NK-92 treated with Interleukin-12 subunit alpha and Interleukin-12 subunit beta, amount 100 ng/mL, for 24 hours (cell line): ENCODE results near the gene DPH1.
"Not testable (repeated sequence)": the region's sequence is repeated elsewhere in the genome, so short reads cannot be mapped to it uniquely, and the experiment has no call there.

Experiments
- DNase-seq: peaks from one replicate; lab custom pipeline; 2025; lab: John Stamatoyannopoulos, UW

The DPH1 gene

DNA sequence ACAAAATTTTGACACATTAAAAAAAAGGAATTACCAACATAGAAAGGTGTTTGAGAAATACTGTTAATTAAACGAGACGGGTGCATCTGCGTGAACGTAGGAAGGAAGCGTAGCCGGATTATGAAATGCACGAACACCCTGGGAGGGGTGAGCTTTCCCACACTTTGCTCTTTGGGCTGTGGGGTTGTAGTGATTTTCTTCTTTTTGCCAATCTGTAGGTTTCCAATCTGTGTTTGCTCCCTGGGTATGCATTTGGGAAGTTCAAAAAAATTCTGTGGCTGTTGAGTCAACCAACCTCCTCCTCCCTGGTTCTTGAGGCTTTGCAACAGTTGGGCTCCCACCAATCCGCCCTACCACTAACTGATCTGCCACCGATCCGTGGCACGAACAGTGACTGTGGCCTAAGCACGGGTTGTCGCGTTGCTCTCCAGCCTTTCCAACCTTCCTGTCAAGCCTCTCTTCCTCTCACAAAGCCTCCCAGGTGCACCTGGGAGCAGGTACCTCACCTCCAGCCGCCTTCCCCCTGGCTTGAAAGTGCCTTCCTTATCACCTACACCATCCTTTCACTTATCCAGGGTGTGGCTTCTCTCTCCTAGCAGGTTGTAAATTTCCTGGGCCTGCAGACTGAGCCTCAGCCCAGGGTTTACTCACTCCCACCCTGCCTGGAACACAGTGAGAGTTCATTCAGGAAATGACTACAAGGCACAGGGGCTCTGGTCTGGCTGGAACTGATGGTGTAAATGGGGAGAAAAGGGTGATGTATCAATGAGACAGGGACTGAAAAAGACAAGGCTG, 21.4 kb upstream of the DPH1 start:
- no peak for DNase-seq

GRCh38 chr17:2009737-2010136, 20.2 kb upstream of the DPH1 start:
- no peak for DNase-seq

DNA sequence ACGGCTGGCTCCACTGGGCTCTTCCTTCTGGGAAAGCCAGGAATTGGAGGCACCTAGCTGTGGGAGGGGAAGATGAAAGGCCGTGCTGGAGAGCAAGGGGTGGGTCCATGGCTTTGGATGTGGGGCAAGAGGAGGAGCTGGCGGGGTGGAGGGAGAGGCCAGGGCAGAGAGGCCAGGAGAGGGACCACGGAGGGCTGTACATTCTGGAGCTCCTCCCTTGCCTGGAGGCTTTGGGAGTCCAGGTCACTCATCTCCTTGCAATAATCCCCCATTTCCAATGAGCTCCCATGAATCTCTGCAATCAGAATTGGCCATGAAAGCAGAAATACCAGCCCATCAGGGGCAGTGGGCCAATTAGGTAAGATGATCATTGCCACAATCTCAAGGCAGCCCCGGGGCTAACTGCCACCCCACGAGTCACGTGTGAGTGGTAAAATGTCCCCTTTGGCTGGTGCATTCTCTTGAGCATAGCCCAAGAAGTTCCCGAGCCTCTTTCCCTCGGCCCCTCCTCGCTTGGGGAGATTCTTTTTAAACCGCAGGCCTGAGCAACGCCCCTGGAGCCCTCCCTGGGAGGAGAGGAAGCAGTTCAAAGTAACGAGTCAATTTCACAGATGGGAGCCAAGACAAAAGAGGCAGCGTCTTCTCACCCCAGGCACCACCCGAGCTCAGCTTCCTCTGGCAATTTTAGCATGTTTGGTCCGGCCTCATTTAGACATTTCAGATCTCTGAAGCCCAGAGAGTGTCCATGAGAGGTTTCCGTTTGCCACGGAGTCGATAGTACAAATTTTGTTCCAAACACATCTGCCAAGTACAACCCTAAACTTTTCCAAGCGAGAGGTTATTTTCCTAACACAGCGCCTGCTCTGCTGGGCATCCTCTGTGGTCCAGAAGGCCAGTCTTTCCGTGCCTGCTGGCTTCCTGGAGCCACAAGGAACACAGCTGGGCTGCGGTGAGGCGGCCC, 18.3 kb upstream of the DPH1 start:
- no peak for DNase-seq

GRCh38 chr17:2012499-2012898, 17.5 kb upstream of the DPH1 start:
- no peak for DNase-seq

DNA sequence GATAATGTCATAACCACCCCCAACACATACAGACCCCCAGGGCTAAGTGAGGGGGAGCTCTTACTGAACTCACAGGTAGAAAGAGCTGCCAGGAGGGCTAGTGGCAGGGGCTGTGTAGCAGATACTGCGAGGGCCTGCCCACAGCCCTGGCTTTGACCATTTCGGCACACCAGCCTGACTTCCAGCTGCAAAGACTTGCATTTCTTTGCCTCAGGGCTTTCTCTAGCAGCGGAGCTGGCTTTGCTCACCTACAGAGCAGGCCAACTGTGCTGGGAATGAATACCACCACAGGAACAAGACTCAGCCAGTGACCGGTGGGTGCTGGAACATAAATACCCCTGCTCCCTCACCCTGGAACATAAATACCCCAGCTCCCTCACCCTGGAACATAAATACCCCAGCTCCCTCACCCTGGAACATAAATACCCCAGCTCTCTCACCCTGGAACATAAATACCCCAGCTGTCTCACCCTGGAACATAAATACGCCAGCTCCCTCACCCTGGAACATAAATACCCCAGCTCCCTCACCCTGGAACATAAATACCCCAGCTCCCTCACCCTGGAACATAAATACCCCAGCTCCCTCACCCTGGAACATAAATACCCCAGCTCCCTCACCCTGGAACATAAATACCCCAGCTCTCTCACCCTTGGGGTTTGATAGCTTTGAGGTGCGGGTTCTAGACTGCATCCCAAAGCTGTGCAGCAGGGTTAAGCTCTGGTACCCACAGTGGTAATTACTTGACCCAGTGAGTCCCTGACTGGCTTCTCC, 16.5 kb upstream of the DPH1 start:
- DNase-seq, result not testable (repeated sequence)

DNA sequence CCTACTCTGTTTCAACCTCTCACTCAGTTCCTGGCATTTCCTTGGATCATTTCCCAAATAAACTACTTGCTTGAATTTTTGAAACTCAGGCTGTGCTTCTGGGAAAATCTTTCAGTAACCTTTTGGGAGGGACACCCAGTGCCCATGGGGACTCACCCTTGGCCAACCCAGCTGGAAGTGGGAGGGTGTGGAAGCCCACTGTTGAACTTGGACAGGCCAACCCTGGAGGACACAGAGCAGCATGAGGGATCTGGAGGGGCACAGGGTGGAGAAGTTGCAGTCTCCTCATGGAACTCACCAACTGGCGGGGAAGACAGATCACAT, 16.0 kb upstream of the DPH1 start:
- no peak for DNase-seq

DNA sequence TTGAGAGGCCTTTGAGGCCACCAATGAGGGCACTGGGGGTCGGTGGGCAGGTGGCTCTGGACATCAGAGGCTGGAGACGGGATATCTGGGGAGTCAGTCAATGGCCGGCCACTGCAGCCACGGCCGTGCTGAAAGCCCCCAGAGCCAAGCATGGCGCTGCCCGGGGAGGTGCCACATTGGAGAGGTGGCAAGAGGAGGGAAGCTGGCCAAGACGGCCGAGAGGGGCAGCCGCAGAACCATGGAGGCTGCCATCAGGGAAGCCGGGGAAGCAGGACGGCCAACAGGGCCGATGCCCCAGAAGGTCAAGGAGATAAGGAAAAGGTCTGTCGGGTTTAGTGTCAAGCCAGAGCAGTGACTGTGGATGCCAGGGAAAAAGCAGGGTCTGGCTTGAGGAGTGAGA, 14.6 kb upstream of the DPH1 start:
- no peak for DNase-seq

- no peak for DNase-seq
Observed at GRCh38 chr17:2016494-2016893, 13.5 kb upstream of the DPH1 start.

DNA sequence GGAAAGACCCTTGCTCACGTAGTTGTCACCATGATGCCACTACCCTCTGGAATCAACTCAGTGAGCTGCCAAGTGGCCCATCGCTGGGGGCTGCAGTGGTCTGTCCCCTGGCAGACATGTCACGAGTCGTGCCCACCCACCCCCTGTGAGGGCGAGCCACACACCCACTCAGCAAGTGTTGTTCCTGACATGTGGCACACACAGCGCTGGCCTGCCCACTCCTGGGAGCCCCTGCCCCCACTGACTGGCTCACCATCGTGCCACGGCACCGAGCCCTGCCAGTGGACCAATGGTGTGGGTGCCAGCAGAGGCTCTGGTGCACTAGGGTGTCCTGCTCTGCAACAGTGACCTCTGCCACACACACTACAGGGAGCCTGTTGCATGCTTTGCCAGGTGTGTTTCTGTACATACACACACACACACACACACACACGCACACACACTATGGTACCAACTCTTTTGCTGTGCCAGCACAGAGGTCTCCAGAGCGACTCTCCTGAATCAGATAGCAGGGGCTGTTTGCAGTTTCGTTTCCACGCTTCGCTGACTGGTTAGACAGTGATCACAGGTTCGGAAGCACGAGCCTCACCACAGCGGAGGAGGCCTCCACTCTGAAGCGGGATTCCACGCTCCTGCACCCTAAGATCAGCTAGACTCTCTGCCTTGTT, 12.5 kb upstream of the DPH1 start:
- no peak for DNase-seq

GRCh38 chr17:2018716-2019510, 11.0 kb upstream of the DPH1 start:
- DNase-seq, result no peak

DNA sequence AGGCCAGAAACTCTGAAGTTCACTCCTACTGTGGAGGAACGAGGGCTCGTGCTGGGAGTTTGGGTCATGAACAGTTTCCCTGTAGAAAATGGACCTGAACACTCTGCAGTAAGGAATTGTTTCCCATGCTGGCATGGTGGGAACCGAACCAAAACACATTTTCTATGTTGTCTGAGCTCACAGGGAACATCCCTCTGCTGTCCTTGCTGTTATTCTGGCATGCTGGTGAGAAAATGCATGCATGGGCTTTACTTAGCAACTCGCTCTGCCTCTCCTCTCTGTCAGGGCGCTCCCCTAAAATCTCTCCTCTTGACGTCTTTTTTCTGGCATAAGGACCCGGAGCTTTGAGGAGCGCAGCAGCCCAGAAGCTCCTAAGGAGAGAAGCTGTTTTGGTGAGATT, 10.2 kb upstream of the DPH1 start:
- no peak for DNase-seq

- DNase-seq, result no peak
Observed at GRCh38 chr17:2020721-2021120, 9.2 kb upstream of the DPH1 start.

- DNase-seq, result no peak
Observed at GRCh38 chr17:2022647-2023240, 7.2 kb upstream of the DPH1 start.

GRCh38 chr17:2023256-2023655, 6.7 kb upstream of the DPH1 start:
- no peak for DNase-seq

DNA sequence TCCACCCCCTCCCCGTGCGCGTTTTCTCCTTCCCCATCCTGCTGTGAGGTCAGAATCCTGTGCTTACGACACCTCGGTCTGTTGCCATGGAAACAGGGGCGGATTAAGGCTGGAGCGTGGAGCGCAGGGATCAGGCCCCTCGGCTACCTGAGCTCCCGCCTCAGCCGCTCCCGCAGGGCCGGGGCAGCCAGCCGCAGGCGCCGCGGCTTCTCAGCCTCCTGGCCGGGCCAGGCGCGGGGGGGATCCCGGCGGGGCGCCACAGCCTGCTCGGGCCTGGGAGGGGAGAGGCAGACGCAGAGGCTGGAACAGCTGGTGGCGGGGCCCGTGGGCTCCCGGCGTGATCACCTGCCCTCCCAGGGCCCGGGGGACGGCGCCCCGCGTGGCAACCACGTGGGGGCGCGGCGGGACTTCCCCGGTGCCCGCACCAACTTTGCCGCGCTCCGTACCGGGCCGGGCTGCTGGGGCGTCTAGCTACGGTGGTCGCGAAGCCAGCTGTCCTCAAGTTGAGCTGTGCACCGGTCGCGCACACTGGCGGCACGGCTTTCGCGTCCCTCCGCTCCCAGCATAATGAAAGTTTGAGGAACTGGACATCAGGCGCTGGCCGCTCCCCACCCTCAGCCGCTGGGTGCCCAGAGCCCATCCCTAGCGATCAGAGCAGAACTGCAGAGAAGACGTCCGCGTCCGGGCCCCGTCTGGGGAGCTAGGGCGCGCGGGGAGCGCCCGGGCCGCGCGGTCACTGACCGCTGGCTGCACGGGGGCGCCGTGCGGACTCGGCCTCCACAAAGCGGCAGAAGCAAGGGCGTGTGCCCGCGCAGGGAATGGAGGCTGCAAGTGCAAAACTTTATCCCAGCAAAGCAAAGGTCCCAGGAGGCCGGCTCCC, 6.0 kb upstream of the DPH1 start:
- DNase-seq, result no peak

DNA sequence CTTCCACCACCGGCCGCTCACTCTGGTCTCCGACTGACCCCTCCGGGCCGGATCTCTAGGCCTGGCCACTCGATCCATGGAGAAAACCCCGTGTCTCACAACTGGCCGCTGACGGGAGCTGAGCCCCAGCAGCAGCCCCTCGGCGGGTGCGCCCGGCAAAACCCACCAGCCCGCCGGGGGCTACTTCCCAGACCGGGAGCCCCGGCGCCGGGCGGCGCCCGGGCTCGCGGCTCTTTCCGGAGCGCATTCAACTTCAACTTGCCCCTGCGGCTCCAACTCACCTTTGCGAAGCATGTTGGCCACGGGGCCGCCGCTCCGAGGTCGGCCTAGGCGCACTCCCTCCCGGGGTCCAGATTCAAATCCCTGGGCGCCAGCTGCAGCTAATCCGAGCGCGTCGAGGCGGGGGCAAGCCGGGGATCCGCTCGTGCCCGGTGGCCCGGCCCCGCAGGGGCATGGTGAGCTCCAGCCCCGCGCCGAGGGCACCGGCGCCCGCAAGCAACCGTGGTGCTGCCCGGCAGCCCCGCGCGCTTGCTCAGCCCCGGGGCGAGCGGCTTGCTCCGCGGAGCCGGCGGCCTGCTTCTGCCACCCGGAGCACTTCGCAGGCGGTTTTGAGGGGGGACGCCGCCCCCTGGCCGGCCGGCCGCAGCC, 5.3 kb upstream of the DPH1 start:
- DNase-seq, result no peak

DNA sequence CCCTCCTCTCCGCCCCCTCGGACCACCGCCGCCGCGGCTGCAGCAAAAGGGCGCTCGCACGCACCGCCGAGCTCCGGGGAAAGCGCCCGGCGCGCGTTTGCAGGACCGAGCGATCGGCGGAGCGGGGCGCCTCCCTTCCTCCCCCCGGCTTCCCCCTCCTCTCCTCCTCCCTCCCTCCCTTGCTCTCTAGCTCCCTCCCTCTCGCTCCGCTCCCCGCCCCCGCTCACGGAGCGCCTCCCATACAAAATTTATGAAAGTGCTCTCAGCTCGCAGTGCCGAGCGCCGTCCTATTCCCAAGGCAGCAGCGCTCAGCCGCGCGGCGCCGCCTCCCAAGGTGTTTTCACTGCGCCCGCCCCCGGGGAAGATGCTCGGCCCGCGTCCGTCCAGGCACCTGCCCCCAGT, 4.7 kb upstream of the DPH1 start, which contains the start of gene RTN4RL1:
Gene RTN4RL1, minus strand, starts transcription at position 115 of the 402 bp plus-strand sequence. CDS start 469 bp downstream, outside the sequence.
- DNase-seq, result no peak

GRCh38 chr17:2025622-2026309, 4.2 kb upstream of the DPH1 start:
- DNase-seq, result no peak
